Activated CD4-positive, alpha-beta memory T cell treated with anti-CD3 and anti-CD28 coated beads, Interleukin-2, amount 10 ng/mL, durations not matched to agents 7 days and 5 days (primary cell): Measurements from ENCODE around the gene GRM3. TPM values are rescaled to one million over a fixed set of nuclear protein-coding genes. Genes with fewer than 3 reads are reported as not detected.

ENCODE experiments used
- CTCF ChIA-PET: fragments of 350-600 bp; sonication (Branson Sonifier 250); formaldehyde crosslinking; loops from one replicate; lab custom pipeline; 2021; ENCODE audit warnings: antibody characterized with exemption, inconsistent platforms; lab: Charles Lee
- POLR2A ChIA-PET: fragments of 350-600 bp; sonication (Branson Sonifier 250); formaldehyde crosslinking; loops from one replicate; lab custom pipeline; 2021; ENCODE audit warnings: antibody characterized with exemption; lab: Charles Lee
- DNase-seq: peaks from one replicate; pipeline ENCODE4 v3.0.0-alpha.2; 2020
- H3K27ac Mint-ChIP-seq: one replicate; pipeline ENCODE4 v1.8.0; 2021; ENCODE audit warnings: mild to moderate bottlenecking, mixed read lengths
- H3K27me3 Mint-ChIP-seq: one replicate; pipeline ENCODE4 v1.8.0; 2021; ENCODE audit warnings: mixed read lengths
- H3K36me3 Mint-ChIP-seq: one replicate; pipeline ENCODE4 v1.8.0; 2021; ENCODE audit warnings: low read depth, mixed read lengths
- H3K4me1 Mint-ChIP-seq: one replicate; pipeline ENCODE4 v1.8.0; 2021; ENCODE audit warnings: mixed read lengths
- H3K4me3 Mint-ChIP-seq: one replicate; pipeline ENCODE4 v1.8.0; 2021; ENCODE audit warnings: mild to moderate bottlenecking, mixed read lengths
- H3K9me3 Mint-ChIP-seq: one replicate; pipeline ENCODE4 v1.8.0; 2021; ENCODE audit warnings: mixed read lengths
- total RNA-seq, 2 experiments: library from RNA; stranded (reverse); gene quantifications; one replicate each; pipeline ENCODE4 v1.2.3, GENCODE V29; 2021

Gene GRM3
- total RNA-seq, 2 experiments from 2014 or later = not detected

DNA sequence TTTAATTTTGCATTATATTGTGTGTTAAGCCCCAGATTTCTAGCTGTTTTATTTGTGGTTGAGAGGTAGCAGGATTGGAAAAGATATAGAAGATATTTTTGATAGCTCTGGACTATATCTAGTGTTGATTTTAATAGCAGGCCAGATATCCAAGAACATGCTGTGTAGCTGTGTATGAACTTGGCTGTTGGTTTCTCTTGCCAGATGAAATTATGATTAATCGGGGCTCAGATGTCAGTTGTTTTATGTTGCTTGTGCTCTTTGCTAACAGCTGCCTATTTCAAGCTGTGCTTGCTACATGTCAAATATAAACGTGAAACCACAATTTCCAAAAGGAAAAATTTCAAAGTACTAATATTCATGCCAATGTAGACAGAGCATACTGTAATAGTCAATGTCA lies 141.1 kb downstream of the GRM3 start:
- H3K36me3 Mint-ChIP-seq = no peaks in the 10 kb centered on the region
- H3K4me3 Mint-ChIP-seq = no peak overlapping the region

DNA sequence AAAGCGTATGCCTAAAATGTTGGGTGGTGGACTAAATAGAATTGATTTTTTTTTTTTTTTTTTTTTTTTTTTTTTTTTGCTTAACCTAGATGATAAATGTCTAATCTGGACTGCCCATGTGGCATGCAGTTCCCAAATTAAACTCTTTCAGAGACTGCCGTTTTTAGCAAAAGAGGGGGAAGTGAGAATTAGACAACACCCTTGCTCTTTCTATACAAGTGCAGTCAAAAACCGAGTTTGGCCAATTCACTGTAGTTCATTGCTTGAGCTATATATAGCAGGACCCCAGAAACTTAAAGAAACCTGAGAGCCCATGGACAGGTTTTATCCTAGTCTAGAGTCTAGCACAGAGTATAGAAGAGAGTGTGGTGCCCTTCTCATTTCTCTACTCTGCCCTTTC lies 141.9 kb downstream of the GRM3 start:
- DNase-seq = no peak
- no peak overlapping the region for H3K27ac Mint-ChIP-seq
- H3K4me1 Mint-ChIP-seq = no peaks in the 10 kb centered on the region
- ChIA-PET CTCF (no interaction called here), POLR2A (no interaction called here)
- H3K36me3 Mint-ChIP-seq = no peaks in the 10 kb centered on the region
- H3K9me3 Mint-ChIP-seq = no peaks in the 10 kb centered on the region
- no peaks in the 10 kb centered on the region for H3K27me3 Mint-ChIP-seq
- no peak overlapping the region for H3K4me3 Mint-ChIP-seq

More for the DNA sequence above, 141.1 kb downstream of the GRM3 start:
- H3K27ac Mint-ChIP-seq = no peak overlapping the region
- no peaks in the 10 kb centered on the region for H3K27me3 Mint-ChIP-seq
- H3K4me1 Mint-ChIP-seq = no peaks in the 10 kb centered on the region
- ChIA-PET CTCF (no interaction called here), POLR2A (no interaction called here)
- DNase-seq = no peak
- H3K9me3 Mint-ChIP-seq = no peaks in the 10 kb centered on the region

DNA sequence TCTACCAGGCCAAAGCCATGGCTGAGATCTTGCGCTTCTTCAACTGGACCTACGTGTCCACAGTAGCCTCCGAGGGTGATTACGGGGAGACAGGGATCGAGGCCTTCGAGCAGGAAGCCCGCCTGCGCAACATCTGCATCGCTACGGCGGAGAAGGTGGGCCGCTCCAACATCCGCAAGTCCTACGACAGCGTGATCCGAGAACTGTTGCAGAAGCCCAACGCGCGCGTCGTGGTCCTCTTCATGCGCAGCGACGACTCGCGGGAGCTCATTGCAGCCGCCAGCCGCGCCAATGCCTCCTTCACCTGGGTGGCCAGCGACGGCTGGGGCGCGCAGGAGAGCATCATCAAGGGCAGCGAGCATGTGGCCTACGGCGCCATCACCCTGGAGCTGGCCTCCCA lies 142.7 kb downstream of the GRM3 start:
- Mint-ChIP-seq H3K27me3 (no peaks in the 10 kb centered on the region), H3K9me3 (no peaks in the 10 kb centered on the region), H3K27ac (no peak overlapping the region), H3K4me1 (no peaks in the 10 kb centered on the region), H3K4me3 (no peak overlapping the region), H3K36me3 (no peaks in the 10 kb centered on the region)
- DNase-seq = no peak
- ChIA-PET POLR2A (no interaction called here), CTCF (no interaction called here)

DNA sequence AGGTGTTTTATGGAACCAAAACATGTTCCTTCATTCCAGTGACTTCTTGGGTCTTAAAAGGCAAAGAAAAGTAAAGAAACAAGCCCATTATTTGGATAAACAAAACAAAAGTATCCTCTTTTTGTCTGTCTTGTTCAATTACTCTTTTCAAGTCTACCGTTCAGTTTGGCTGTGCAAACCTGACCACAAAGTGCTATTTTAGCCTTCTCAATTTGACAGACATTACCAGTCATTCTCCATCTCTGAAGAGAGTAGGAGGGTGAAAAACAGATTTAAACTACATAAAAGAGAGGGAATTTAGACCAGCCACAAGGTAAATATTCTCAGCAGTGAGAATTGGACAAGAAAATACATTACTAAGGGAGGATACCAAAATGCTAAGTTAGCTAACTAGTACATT lies 145.2 kb downstream of the GRM3 start:
- H3K36me3 Mint-ChIP-seq = no peaks in the 10 kb centered on the region
- CTCF ChIA-PET = no interaction called here
- H3K4me1 Mint-ChIP-seq = no peaks in the 10 kb centered on the region
- POLR2A ChIA-PET = no interaction called here
- no peaks in the 10 kb centered on the region for H3K27me3 Mint-ChIP-seq
- no peak overlapping the region for H3K27ac Mint-ChIP-seq
- no peak overlapping the region for H3K4me3 Mint-ChIP-seq
- DNase-seq = no peak
- no peaks in the 10 kb centered on the region for H3K9me3 Mint-ChIP-seq

DNA sequence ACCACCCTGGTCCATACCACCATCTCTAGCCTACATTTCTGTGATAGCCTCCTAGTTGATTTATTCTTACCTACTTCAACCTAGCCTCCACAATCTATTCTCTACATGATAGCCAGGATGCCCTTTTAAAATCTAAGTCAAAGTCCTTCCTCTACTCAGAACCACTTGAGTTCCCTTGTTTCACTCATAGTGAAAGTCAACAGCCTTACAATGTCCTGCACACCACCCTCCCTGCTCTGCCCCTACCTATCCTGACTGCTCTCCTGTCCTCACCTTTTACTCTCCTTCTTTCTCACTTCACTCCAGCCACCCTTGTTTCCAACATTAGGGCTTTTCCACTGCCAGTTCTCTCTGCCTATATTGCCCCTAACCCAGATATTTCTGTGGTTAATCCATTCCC lies 146.7 kb downstream of the GRM3 start:
- no peaks in the 10 kb centered on the region for H3K9me3 Mint-ChIP-seq
- DNase-seq = no peak
- no peak overlapping the region for H3K27ac Mint-ChIP-seq
- H3K36me3 Mint-ChIP-seq = no peaks in the 10 kb centered on the region
- H3K27me3 Mint-ChIP-seq = no peaks in the 10 kb centered on the region
- ChIA-PET POLR2A (no interaction called here), CTCF (no interaction called here)
- H3K4me3 Mint-ChIP-seq = no peak overlapping the region
- no peaks in the 10 kb centered on the region for H3K4me1 Mint-ChIP-seq

DNA sequence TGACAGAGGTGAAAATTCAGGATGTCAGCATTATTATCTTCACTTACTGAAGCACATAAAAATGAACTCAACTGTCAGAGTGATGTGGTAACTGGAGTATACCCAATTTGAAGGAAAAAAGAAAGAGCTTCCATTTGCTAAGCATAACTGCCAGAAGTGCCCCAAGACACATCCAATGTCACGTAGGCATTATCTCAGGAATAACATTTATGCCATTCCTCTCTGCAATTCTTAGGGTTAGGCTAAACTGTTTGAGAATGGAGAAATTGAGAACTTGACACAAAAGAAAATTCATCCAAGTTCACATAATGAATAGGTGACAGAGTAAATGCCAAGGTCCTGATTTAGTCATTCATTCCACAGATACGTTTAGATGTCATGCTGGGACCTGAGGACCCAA lies 148.6 kb downstream of the GRM3 start:
- no peaks in the 10 kb centered on the region for H3K27me3 Mint-ChIP-seq
- CTCF ChIA-PET = no interaction called here
- DNase-seq = no peak
- H3K27ac Mint-ChIP-seq = no peak overlapping the region
- H3K4me1 Mint-ChIP-seq = no peaks in the 10 kb centered on the region
- H3K4me3 Mint-ChIP-seq = no peak overlapping the region
- H3K9me3 Mint-ChIP-seq = no peaks in the 10 kb centered on the region
- POLR2A ChIA-PET = no interaction called here
- H3K36me3 Mint-ChIP-seq = no peaks in the 10 kb centered on the region

DNA sequence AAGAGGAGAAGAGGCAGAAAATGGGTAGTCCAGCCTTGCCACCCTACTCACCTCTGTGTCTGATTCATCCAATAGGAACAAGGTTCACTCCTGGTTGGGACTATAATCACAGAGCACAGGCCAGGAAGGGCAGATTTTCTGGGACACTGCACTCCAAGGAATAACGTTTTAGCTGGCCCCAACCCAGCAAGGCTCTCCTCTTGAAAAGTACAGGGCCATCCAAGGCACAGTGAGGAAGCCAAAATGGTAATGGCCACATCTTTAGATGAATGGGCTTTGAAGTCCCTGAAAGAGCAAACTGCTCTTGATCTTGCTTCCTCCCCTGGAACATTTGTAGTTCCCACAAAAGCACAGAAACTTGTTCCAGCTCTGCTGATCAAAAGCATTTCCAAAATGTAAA lies 149.4 kb downstream of the GRM3 start:
- POLR2A ChIA-PET = no interaction called here
- DNase-seq = no peak
- Mint-ChIP-seq H3K9me3 (no peaks in the 10 kb centered on the region), H3K4me1 (no peaks in the 10 kb centered on the region), H3K27me3 (no peaks in the 10 kb centered on the region), H3K36me3 (no peaks in the 10 kb centered on the region), H3K27ac (no peak overlapping the region), H3K4me3 (no peak overlapping the region)
- CTCF ChIA-PET = no interaction called here

DNA sequence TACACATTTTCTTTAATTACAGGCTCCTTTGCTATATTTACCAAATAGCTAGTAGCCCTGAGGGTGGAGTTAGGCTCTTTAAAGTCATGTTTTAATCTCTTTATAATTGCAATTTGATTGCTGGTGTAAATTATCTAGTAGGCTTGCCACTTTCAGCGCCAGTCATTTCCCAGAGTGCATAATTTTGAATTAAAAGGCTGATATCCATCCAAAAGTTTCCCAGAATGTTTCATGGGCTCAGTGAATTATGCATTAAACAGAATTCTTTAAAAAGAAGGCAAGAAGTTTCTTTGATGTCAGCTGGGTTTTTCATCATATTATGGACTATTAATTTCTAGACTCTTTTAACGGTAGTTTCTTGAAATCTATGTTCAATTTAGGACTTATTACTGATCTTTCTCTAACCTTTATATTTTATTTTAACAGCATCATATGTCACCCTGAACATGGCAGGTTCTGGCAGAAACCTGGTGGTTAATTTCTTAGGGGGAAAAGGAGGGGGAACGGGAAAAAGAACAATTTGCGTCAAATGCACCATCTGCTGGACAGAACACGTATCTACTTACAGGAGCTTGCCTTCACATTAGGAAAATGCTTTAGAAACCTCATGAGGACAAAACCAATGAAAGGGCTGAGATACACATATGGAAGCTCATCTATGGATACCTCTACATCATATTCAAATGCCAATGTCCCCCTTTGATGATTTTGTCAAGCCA lies 171.1 kb downstream of the GRM3 start:
- H3K27ac Mint-ChIP-seq = no peak overlapping the region
- peaks cover 9% of the 10 kb centered on the region for H3K27me3 Mint-ChIP-seq
- no peaks in the 10 kb centered on the region for H3K36me3 Mint-ChIP-seq
- no peak for DNase-seq
- H3K9me3 Mint-ChIP-seq = no peaks in the 10 kb centered on the region
- POLR2A ChIA-PET = no interaction called here
- CTCF ChIA-PET = interaction anchor here (1.3 kb wide), 1 partner anchor 10 kb away, joined by 3 read pairs; no protein-coding TSS in a partner anchor
- H3K4me1 Mint-ChIP-seq = no peaks in the 10 kb centered on the region
- no peak overlapping the region for H3K4me3 Mint-ChIP-seq

DNA sequence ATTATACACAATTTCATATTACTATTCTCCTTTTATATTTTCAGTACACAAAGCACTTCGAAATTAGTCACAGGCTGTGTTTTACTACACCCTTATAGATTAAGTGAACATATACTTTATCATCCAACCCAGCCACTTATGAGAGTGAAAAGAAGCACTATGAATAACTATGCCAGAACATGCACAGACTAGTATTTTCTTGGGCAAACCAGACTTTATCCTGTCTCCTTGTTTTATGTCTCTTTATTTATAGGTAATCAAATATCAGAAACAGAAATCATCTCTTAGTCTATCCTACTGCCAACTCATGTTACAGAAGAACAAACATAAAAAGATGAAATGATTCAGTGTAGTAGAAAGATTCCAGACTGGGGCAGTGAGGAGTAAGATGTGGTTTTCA lies 171.8 kb downstream of the GRM3 start:
- Mint-ChIP-seq H3K27me3 (peaks cover 9% of the 10 kb centered on the region), H3K9me3 (no peaks in the 10 kb centered on the region), H3K4me3 (no peak overlapping the region), H3K36me3 (no peaks in the 10 kb centered on the region), H3K4me1 (no peaks in the 10 kb centered on the region), H3K27ac (no peak overlapping the region)
- no peak for DNase-seq
- ChIA-PET POLR2A (no interaction called here), CTCF (interaction anchor here (1.3 kb wide), 1 partner anchor 11 kb away, joined by 3 read pairs; no protein-coding TSS in a partner anchor)

DNA sequence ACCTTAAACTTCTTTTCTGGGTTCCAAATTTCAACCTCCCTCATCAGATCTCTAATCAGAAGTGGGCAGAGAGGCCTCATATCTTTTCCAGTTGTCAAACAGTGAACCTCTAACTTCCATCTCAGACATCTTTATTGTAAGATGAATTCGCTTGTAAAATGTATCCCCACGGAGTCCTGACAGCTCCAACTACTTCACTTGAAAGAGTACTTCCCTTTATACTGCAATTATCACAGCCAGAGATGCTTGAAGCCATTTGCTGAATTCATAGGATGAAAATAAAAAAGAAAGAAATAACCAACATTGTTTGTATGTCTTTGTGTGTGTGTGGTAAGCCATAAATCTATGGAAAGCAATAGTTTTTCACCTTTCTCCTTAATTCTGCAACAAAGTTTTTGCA lies 175.2 kb downstream of the GRM3 start:
- CTCF ChIA-PET = no interaction called here

DNA sequence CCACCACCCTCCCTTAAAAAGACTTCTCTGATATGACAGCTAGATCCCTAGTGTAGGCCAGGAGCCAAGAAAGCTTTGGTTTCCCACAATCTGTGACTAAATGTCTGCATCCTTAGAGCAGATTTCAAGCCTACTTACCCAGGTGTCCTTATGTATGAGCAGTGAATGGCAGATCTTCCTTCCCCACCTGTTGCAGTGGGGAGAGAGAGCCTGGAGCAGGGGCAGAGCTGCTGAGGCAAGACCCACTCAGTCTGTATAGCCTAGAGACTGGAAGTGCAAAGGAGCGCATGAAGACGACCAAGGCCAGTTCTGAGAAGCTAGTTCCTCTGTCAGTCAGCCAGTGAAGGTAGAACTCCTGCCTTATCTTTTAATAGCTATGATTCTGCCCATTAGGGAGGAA lies 180.1 kb downstream of the GRM3 start:
- CTCF ChIA-PET = no interaction called here
- no peaks in the 10 kb centered on the region for H3K36me3 Mint-ChIP-seq
- no peaks in the 10 kb centered on the region for H3K9me3 Mint-ChIP-seq
- POLR2A ChIA-PET = no interaction called here
- H3K27ac Mint-ChIP-seq = no peak overlapping the region
- DNase-seq = no peak
- no peaks in the 10 kb centered on the region for H3K27me3 Mint-ChIP-seq
- H3K4me3 Mint-ChIP-seq = no peak overlapping the region
- H3K4me1 Mint-ChIP-seq = no peaks in the 10 kb centered on the region

More for the DNA sequence above, 175.2 kb downstream of the GRM3 start:
- peaks cover 9% of the 10 kb centered on the region for H3K27me3 Mint-ChIP-seq
- H3K4me1 Mint-ChIP-seq = no peaks in the 10 kb centered on the region
- no peaks in the 10 kb centered on the region for H3K9me3 Mint-ChIP-seq
- H3K27ac Mint-ChIP-seq = no peak overlapping the region
- POLR2A ChIA-PET = no interaction called here
- H3K4me3 Mint-ChIP-seq = no peak overlapping the region
- no peak for DNase-seq
- H3K36me3 Mint-ChIP-seq = no peaks in the 10 kb centered on the region

DNA sequence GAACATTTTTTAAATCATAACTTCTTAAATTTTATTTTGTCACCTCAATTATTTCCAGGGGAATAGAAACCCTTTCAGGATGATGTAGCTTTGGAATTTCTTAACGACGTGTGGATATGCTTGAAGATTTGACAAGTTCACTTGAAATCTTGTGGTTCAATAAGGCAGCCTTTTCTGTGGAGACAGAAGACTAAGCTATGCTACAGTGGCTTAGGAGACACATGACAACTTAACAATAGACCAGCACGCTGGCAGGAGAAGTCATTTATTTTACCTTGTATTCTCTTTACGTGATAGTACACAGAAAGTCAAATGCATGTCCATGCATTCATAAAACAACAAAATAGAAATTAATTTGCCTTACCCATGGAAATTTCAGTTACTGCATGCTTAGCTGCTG lies 181.6 kb downstream of the GRM3 start:
- CTCF ChIA-PET = interaction anchor here (0.7 kb wide), 1 partner anchor 328 kb away, joined by 3 read pairs; no protein-coding TSS in a partner anchor
- no peak overlapping the region for H3K27ac Mint-ChIP-seq

DNA sequence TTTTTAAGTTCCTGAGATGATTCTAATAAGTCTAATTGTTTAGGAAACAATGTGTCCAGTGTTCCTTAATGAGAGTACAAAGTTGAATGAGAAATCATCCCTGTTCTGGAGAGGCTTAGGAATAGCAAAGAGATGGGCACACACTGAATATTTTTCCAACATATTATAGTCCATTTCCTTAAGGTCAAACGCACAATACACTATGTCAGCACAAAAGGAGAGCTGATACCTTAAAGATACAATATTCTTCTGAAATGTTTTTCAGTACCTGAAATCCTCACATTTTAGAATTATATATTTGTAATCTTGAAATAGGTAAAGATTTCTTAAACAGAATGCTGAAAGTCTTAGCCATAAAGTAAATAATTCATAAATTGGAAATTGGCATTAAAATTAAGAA lies 183.2 kb downstream of the GRM3 start:
- no peaks in the 10 kb centered on the region for H3K27me3 Mint-ChIP-seq
- ChIA-PET POLR2A (no interaction called here), CTCF (no interaction called here)
- H3K4me1 Mint-ChIP-seq = no peaks in the 10 kb centered on the region
- no peak overlapping the region for H3K4me3 Mint-ChIP-seq
- no peaks in the 10 kb centered on the region for H3K36me3 Mint-ChIP-seq
- no peak for DNase-seq
- no peaks in the 10 kb centered on the region for H3K9me3 Mint-ChIP-seq
- H3K27ac Mint-ChIP-seq = no peak overlapping the region

More for the DNA sequence above, 181.6 kb downstream of the GRM3 start:
- POLR2A ChIA-PET = no interaction called here
- DNase-seq = no peak
- no peaks in the 10 kb centered on the region for H3K27me3 Mint-ChIP-seq
- no peak overlapping the region for H3K4me3 Mint-ChIP-seq
- H3K36me3 Mint-ChIP-seq = no peaks in the 10 kb centered on the region
- H3K9me3 Mint-ChIP-seq = no peaks in the 10 kb centered on the region
- H3K4me1 Mint-ChIP-seq = no peaks in the 10 kb centered on the region

DNA sequence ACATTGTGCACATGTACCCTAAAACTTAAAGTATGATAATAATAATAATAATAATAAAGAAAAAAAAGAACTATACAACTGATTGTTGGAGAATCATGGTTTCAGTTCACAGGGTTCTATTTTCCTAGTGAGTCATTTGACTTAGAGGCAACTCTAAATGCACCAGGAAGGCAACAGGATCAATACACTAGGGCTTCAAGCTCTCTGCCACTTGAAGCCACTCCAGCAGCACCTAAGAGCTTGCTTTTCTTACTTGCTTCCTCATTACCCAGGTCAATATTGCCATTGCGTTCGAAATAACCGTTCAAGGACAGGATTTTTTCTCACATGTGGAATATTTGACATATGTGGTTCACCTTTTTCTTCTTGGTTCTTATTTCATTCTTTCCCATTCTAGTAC lies 189.7 kb downstream of the GRM3 start:
- ChIA-PET CTCF (no interaction called here), POLR2A (no interaction called here)
- H3K4me1 Mint-ChIP-seq = no peaks in the 10 kb centered on the region
- H3K27me3 Mint-ChIP-seq = no peaks in the 10 kb centered on the region
- H3K36me3 Mint-ChIP-seq = no peaks in the 10 kb centered on the region
- no peaks in the 10 kb centered on the region for H3K9me3 Mint-ChIP-seq
- H3K27ac Mint-ChIP-seq = no peak overlapping the region
- no peak for DNase-seq
- H3K4me3 Mint-ChIP-seq = no peak overlapping the region
